ENCODE data around the gene PEX5L.

Gene PEX5L

GRCh38 chr3:179828738-179829137 lies 208.0 kb downstream of the PEX5L start:
- Histone ChIP-seq H4K8ac (ENCODE audit: low read depth, low read length) (no peak overlapping the region), H3K27me3 (ENCODE audit: insufficient read depth, low read length, poor library complexity) (no peaks in the 10 kb centered on the region), H3K4me2 (ENCODE audit: low read length) (no peak overlapping the region), H3K56ac (ENCODE audit: low read length) (no peak overlapping the region), H4K5ac (ENCODE audit: low read length) (no peak overlapping the region), H3K27ac (ENCODE audit: low read depth, low read length) (no peak overlapping the region), H3K4ac (ENCODE audit: low read depth, low read length) (no peak overlapping the region), H2BK15ac (replicated peaks; ENCODE audit: low read depth) (no peak overlapping the region), H3K9ac (ENCODE audit: low read length) (no peak overlapping the region), H3K4me3 (ENCODE audit: low read length) (no peak overlapping the region), H2BK5ac (ENCODE audit: low read length) (no peak overlapping the region), H3K36me3 (ENCODE audit: control insufficient read depth, insufficient read depth, low read length) (no peaks in the 10 kb centered on the region), H3K79me1 (ENCODE audit: low read length) (no peaks in the 10 kb centered on the region), H3K23ac (ENCODE audit: low read length) (no peak overlapping the region), H3K79me2 (ENCODE audit: control insufficient read depth, insufficient read depth, low read length) (no peaks in the 10 kb centered on the region), H2BK120ac (ENCODE audit: low read depth, low read length) (no peak overlapping the region), H3K4me1 (ENCODE audit: control insufficient read depth, low read depth, low read length) (no peaks in the 10 kb centered on the region), H2AK5ac (ENCODE audit: low read length) (no peak overlapping the region), H3K18ac (ENCODE audit: low read length) (no peak overlapping the region)
- no CpG with 5 or more reads among the region's 2 CpGs for WGBS (ENCODE audit: extremely low coverage, insufficient coverage, low lambda C conversion rate)
- no peak for DNase-seq

DNA sequence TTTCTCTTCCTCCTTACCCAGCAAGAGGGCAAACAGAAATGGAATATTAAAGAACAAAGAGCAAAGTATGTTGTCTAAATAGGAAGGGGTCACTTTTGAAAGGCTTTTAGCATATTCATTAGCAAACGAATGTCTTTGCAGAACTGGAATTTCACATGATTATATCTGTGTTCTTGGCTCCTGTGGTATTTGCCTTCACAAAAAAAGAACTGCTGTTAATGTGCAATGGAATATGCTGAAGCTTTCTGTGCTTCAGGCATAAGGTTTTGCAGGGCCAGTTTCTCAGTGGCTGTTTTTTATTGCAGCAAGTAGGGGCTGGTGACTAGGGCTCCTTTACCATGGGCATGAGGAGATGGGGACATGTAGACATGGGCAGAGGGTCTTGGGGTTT lies 210.5 kb downstream of the PEX5L start:
- Histone ChIP-seq H3K9ac (ENCODE audit: low read length) (no peak overlapping the region), H3K4me3 (ENCODE audit: low read length) (no peak overlapping the region), H4K5ac (ENCODE audit: low read length) (no peak overlapping the region), H2BK15ac (replicated peaks; ENCODE audit: low read depth) (no peak overlapping the region), H2BK120ac (ENCODE audit: low read depth, low read length) (no peak overlapping the region), H3K4me1 (ENCODE audit: control insufficient read depth, low read depth, low read length) (no peaks in the 10 kb centered on the region), H2BK5ac (ENCODE audit: low read length) (no peak overlapping the region), H3K27me3 (ENCODE audit: insufficient read depth, low read length, poor library complexity) (no peaks in the 10 kb centered on the region), H3K23ac (ENCODE audit: low read length) (no peak overlapping the region), H3K56ac (ENCODE audit: low read length) (no peak overlapping the region), H3K4me2 (ENCODE audit: low read length) (no peak overlapping the region), H3K18ac (ENCODE audit: low read length) (no peak overlapping the region), H3K27ac (ENCODE audit: low read depth, low read length) (no peak overlapping the region), H3K79me1 (ENCODE audit: low read length) (no peaks in the 10 kb centered on the region), H4K8ac (ENCODE audit: low read depth, low read length) (no peak overlapping the region), H2AK5ac (ENCODE audit: low read length) (no peak overlapping the region), H3K4ac (ENCODE audit: low read depth, low read length) (no peak overlapping the region), H3K79me2 (ENCODE audit: control insufficient read depth, insufficient read depth, low read length) (no peaks in the 10 kb centered on the region), H3K36me3 (ENCODE audit: control insufficient read depth, insufficient read depth, low read length) (no peaks in the 10 kb centered on the region)
- no CpG with 5 or more reads among the region's 1 CpG for WGBS (ENCODE audit: extremely low coverage, insufficient coverage, low lambda C conversion rate)
- peak; percentile 53 for DNase-seq

DNA sequence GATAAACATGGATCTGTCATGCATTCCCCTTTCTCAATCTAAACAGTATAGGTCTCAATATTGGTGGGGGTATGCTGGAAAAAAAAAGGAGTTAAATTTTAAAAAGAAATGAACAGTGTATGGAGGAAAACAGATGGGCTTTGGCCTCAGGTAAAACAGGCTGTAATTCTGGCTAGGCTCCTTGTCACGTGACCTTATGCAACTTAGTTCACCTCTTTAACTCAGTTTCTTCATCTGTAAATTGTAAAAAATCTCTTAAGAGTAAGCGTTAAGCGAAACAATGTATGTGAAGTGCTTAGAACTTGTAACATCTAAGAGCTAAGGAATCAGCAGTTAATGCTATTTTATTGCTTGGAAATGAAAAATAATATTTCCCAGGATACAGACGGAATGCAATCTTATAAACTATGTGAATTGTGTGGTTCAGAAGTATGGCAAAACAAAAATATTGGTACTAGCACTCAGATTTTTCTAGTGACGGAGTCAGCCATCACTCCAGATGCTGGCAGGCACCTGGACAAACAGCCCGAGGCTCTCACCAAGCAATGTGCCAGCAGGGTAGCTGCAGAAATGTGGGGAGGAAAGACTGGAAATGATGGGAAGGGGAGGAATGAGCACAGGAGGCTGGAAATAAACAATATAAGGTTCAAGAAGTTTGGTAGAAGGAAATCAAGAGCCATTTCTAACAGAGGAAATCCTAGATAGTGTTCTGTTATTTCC lies 211.1 kb downstream of the PEX5L start:
- Histone ChIP-seq H3K4me3 (ENCODE audit: low read length) (no peak overlapping the region), H2BK15ac (replicated peaks; ENCODE audit: low read depth) (no peak overlapping the region), H3K27me3 (ENCODE audit: insufficient read depth, low read length, poor library complexity) (no peaks in the 10 kb centered on the region), H2BK120ac (ENCODE audit: low read depth, low read length) (no peak overlapping the region), H3K23ac (ENCODE audit: low read length) (no peak overlapping the region), H3K79me2 (ENCODE audit: control insufficient read depth, insufficient read depth, low read length) (no peaks in the 10 kb centered on the region), H2BK5ac (ENCODE audit: low read length) (no peak overlapping the region), H3K4me1 (ENCODE audit: control insufficient read depth, low read depth, low read length) (no peaks in the 10 kb centered on the region), H3K36me3 (ENCODE audit: control insufficient read depth, insufficient read depth, low read length) (no peaks in the 10 kb centered on the region), H4K8ac (ENCODE audit: low read depth, low read length) (no peak overlapping the region), H3K79me1 (ENCODE audit: low read length) (no peaks in the 10 kb centered on the region), H3K9ac (ENCODE audit: low read length) (no peak overlapping the region), H3K4ac (ENCODE audit: low read depth, low read length) (no peak overlapping the region), H4K5ac (ENCODE audit: low read length) (no peak overlapping the region), H3K18ac (ENCODE audit: low read length) (no peak overlapping the region), H3K27ac (ENCODE audit: low read depth, low read length) (no peak overlapping the region), H3K56ac (ENCODE audit: low read length) (no peak overlapping the region), H2AK5ac (ENCODE audit: low read length) (no peak overlapping the region), H3K4me2 (ENCODE audit: low read length) (no peak overlapping the region)
- peak; percentile 26 for DNase-seq
- no CpG with 5 or more reads among the region's 6 CpGs for WGBS (ENCODE audit: extremely low coverage, insufficient coverage, low lambda C conversion rate)

DNA sequence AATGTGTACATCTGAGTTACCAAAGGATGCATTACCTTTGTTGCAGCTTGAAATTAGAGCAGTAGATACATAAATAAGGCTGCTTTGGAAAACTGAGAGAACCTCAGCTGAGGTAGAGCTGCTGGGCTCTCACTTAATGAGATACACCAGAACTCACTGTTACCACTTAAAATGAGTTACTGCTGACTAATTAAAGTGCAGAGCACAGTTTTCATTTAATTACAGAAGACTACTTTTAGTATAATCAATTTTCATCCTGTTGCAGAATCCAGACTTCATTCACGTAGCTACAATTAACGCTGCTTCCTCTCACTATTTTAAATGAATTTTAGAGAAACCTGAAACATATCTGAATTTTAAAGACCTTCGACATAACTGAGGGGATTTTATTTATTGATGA lies 214.4 kb downstream of the PEX5L start:
- Histone ChIP-seq H3K9ac (ENCODE audit: low read length) (no peak overlapping the region), H2AK5ac (ENCODE audit: low read length) (no peak overlapping the region), H3K79me2 (ENCODE audit: control insufficient read depth, insufficient read depth, low read length) (no peaks in the 10 kb centered on the region), H3K23ac (ENCODE audit: low read length) (no peak overlapping the region), H4K5ac (ENCODE audit: low read length) (no peak overlapping the region), H3K18ac (ENCODE audit: low read length) (no peak overlapping the region), H2BK15ac (replicated peaks; ENCODE audit: low read depth) (no peak overlapping the region), H3K79me1 (ENCODE audit: low read length) (no peaks in the 10 kb centered on the region), H2BK120ac (ENCODE audit: low read depth, low read length) (no peak overlapping the region), H3K27ac (ENCODE audit: low read depth, low read length) (no peak overlapping the region), H3K4me3 (ENCODE audit: low read length) (no peak overlapping the region), H3K4ac (ENCODE audit: low read depth, low read length) (no peak overlapping the region), H3K4me2 (ENCODE audit: low read length) (no peak overlapping the region), H4K8ac (ENCODE audit: low read depth, low read length) (no peak overlapping the region), H3K36me3 (ENCODE audit: control insufficient read depth, insufficient read depth, low read length) (no peaks in the 10 kb centered on the region), H2BK5ac (ENCODE audit: low read length) (no peak overlapping the region), H3K4me1 (ENCODE audit: control insufficient read depth, low read depth, low read length) (no peaks in the 10 kb centered on the region), H3K56ac (ENCODE audit: low read length) (no peak overlapping the region), H3K27me3 (ENCODE audit: insufficient read depth, low read length, poor library complexity) (no peaks in the 10 kb centered on the region)
- no CpG with 5 or more reads among the region's 3 CpGs for WGBS (ENCODE audit: extremely low coverage, insufficient coverage, low lambda C conversion rate)
- DNase-seq, result no peak

DNA sequence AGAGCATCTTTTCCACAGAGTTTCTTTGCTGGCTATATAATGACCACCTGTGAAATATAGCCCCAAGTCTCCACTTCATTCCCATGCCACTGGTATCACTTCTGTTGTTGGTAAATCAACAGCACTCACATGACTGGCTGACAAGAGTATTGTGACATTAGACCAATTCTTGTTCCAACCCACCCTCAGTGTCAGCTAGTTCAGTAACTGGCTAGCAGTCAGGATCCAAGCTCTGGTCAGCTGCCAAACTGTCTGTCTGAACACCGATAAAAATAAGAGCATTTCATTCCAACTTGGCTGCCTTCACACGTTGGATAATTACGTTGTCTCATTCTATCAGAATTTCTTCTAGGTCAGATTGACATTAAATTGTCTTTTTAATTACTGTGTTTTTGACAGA lies 217.4 kb downstream of the PEX5L start:
- no peak overlapping the region for H4K8ac ChIP-seq (ENCODE audit: low read depth, low read length)
- no peak overlapping the region for H2BK15ac ChIP-seq (replicated peaks; ENCODE audit: low read depth)
- H3K23ac ChIP-seq (ENCODE audit: low read length), result no peak overlapping the region
- H3K79me2 ChIP-seq (ENCODE audit: control insufficient read depth, insufficient read depth, low read length), result no peaks in the 10 kb centered on the region
- no peak overlapping the region for H2BK5ac ChIP-seq (ENCODE audit: low read length)
- H3K79me1 ChIP-seq (ENCODE audit: low read length), result no peaks in the 10 kb centered on the region
- no peak overlapping the region for H3K4ac ChIP-seq (ENCODE audit: low read depth, low read length)
- no peak overlapping the region for H2AK5ac ChIP-seq (ENCODE audit: low read length)
- H3K27ac ChIP-seq (ENCODE audit: low read depth, low read length), result no peak overlapping the region
- H3K4me1 ChIP-seq (ENCODE audit: control insufficient read depth, low read depth, low read length), result no peaks in the 10 kb centered on the region
- no peaks in the 10 kb centered on the region for H3K36me3 ChIP-seq (ENCODE audit: control insufficient read depth, insufficient read depth, low read length)
- WGBS (ENCODE audit: extremely low coverage, insufficient coverage, low lambda C conversion rate), result no CpG with 5 or more reads among the region's 3 CpGs
- no peak overlapping the region for H3K56ac ChIP-seq (ENCODE audit: low read length)
- H3K27me3 ChIP-seq (ENCODE audit: insufficient read depth, low read length, poor library complexity), result no peaks in the 10 kb centered on the region
- H3K4me2 ChIP-seq (ENCODE audit: low read length), result no peak overlapping the region
- no peak overlapping the region for H3K4me3 ChIP-seq (ENCODE audit: low read length)
- H4K5ac ChIP-seq (ENCODE audit: low read length), result no peak overlapping the region
- H3K9ac ChIP-seq (ENCODE audit: low read length), result no peak overlapping the region
- no peak overlapping the region for H2BK120ac ChIP-seq (ENCODE audit: low read depth, low read length)
- H3K18ac ChIP-seq (ENCODE audit: low read length), result no peak overlapping the region
- no peak for DNase-seq

- Histone ChIP-seq H4K8ac (ENCODE audit: low read depth, low read length) (no peak overlapping the region), H3K79me1 (ENCODE audit: low read length) (no peaks in the 10 kb centered on the region), H3K4me2 (ENCODE audit: low read length) (no peak overlapping the region), H3K4me1 (ENCODE audit: control insufficient read depth, low read depth, low read length) (no peaks in the 10 kb centered on the region), H4K5ac (ENCODE audit: low read length) (no peak overlapping the region), H3K4ac (ENCODE audit: low read depth, low read length) (no peak overlapping the region), H3K18ac (ENCODE audit: low read length) (no peak overlapping the region), H3K79me2 (ENCODE audit: control insufficient read depth, insufficient read depth, low read length) (no peaks in the 10 kb centered on the region), H3K27ac (ENCODE audit: low read depth, low read length) (no peak overlapping the region), H3K36me3 (ENCODE audit: control insufficient read depth, insufficient read depth, low read length) (no peaks in the 10 kb centered on the region), H3K23ac (ENCODE audit: low read length) (no peak overlapping the region), H2AK5ac (ENCODE audit: low read length) (no peak overlapping the region), H3K4me3 (ENCODE audit: low read length) (no peak overlapping the region), H3K56ac (ENCODE audit: low read length) (no peak overlapping the region), H2BK5ac (ENCODE audit: low read length) (no peak overlapping the region), H3K27me3 (ENCODE audit: insufficient read depth, low read length, poor library complexity) (no peaks in the 10 kb centered on the region), H2BK120ac (ENCODE audit: low read depth, low read length) (no peak overlapping the region), H2BK15ac (replicated peaks; ENCODE audit: low read depth) (no peak overlapping the region), H3K9ac (ENCODE audit: low read length) (no peak overlapping the region)
- no CpG with 5 or more reads among the region's 3 CpGs for WGBS (ENCODE audit: extremely low coverage, insufficient coverage, low lambda C conversion rate)
- no peak for DNase-seq
Measured at GRCh38 chr3:179812096-179812382, 224.7 kb downstream of the PEX5L start.
